ENCODE results near the gene CLEC6A. TPM values are rescaled to one million over a fixed set of nuclear protein-coding genes. Genes with fewer than 3 reads are reported as not detected.
"Not testable (repeated sequence)": the region's sequence is repeated elsewhere in the genome, so short reads cannot be mapped to it uniquely, and the experiment has no call there.

Gene CLEC6A
- polyA plus RNA-seq, 6 donors from 2014 or later = not detected

- Mint-ChIP-seq H3K4me3 (no peak overlapping the region), H3K27ac (no peak overlapping the region), H3K36me3 (no peaks in the 10 kb centered on the region), H3K27me3 (peaks cover 25 to 27% (median 26%) of the 10 kb centered on the region in 3 donors), H3K9me3 (peaks cover 0 to 17% (median 5%) of the 10 kb centered on the region in 7 donors), H3K4me1 (no peaks in the 10 kb centered on the region)
- DNase-seq (no peak), ATAC-seq (ENCODE audit: low read depth in 2 of 2) (no peak)
Measured at GRCh38 chr12:8465301-8465996, 9.7 kb downstream of the CLEC6A start.

- H3K27ac Mint-ChIP-seq = no peak overlapping the region
- DNase-seq (no peak), ATAC-seq (ENCODE audit: low read depth in 2 of 2) (no peak)
- peaks cover 0 to 17% (median 5%) of the 10 kb centered on the region in 7 donors for H3K9me3 Mint-ChIP-seq
- no peaks in the 10 kb centered on the region for H3K4me1 Mint-ChIP-seq
- no peaks in the 10 kb centered on the region for H3K36me3 Mint-ChIP-seq
- H3K27me3 Mint-ChIP-seq = peaks cover 19 to 31% (median 26%) of the 10 kb centered on the region in 3 donors
- H3K4me3 Mint-ChIP-seq = no peak overlapping the region
Measured at GRCh38 chr12:8466241-8466640, 10.5 kb downstream of the CLEC6A start.

- no peaks in the 10 kb centered on the region for H3K4me1 Mint-ChIP-seq
- ATAC-seq (ENCODE audit: low read depth in 2 of 2) = no peak
- DNase-seq = no peak
- no peak overlapping the region for H3K27ac Mint-ChIP-seq
- H3K36me3 Mint-ChIP-seq = no peaks in the 10 kb centered on the region
- peaks cover 0 to 26% (median 5%) of the 10 kb centered on the region in 7 donors for H3K9me3 Mint-ChIP-seq
- peaks cover 32 to 59% (median 35%) of the 10 kb centered on the region in 3 donors for H3K27me3 Mint-ChIP-seq
- H3K4me3 Mint-ChIP-seq = no peak overlapping the region
Measured at GRCh38 chr12:8471090-8471489, 15.3 kb downstream of the CLEC6A start.

DNA sequence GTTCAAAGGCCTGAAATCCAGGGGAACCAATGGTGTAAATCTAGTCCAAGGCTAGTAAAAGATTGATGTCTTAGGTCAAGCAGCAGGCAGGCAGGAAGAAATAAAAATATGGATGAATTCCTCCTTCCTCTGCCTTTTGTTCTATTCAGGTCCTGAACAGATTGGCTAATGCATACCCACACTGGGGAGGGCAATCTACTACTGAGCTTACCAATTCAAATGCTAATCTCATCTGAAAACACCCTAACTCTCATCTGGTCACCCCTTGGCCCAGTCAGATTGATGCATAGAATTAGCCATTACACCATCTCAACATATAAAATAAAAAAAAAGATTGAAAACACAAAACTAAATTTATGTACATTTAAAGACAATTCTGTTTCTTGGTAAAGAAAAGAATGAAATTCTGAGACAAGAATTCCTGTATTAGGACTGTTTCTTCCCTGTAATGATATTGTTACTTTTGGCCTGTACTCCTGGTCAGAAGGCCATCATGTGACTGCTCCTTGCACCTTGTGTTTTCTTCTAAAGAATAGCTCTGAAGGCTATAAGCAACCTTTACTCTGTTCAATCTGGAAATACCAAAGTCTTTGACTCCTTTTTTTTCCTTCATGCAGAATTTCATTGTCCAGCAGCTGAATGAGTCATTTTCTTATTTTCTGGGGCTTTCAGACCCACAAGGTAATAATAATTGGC is 19.9 kb downstream of the CLEC6A start:
- no peaks in the 10 kb centered on the region for H3K4me1 Mint-ChIP-seq
- ATAC-seq (ENCODE audit: low read depth in 2 of 2) (no peak), DNase-seq (no peak)
- H3K9me3 Mint-ChIP-seq = peaks cover 0 to 14% (median 1%) of the 10 kb centered on the region in 7 donors
- no peak overlapping the region for H3K4me3 Mint-ChIP-seq
- H3K27me3 Mint-ChIP-seq = peaks cover 21 to 42% (median 26%) of the 10 kb centered on the region in 3 donors
- no peak overlapping the region for H3K27ac Mint-ChIP-seq
- H3K36me3 Mint-ChIP-seq = no peaks in the 10 kb centered on the region

- H3K27me3 Mint-ChIP-seq = peaks cover 29 to 42% (median 40%) of the 10 kb centered on the region in 3 donors
- no peak overlapping the region for H3K4me3 Mint-ChIP-seq
- no peaks in the 10 kb centered on the region for H3K36me3 Mint-ChIP-seq
- peaks cover 3 to 9% (median 4%) of the 10 kb centered on the region in 7 donors for H3K9me3 Mint-ChIP-seq
- no peak overlapping the region for H3K27ac Mint-ChIP-seq
- no peak for ATAC-seq (ENCODE audit: low read depth in 2 of 2)
- H3K4me1 Mint-ChIP-seq = no peaks in the 10 kb centered on the region
- no peak for DNase-seq
Measured at GRCh38 chr12:8482571-8483061, 26.9 kb downstream of the CLEC6A start.

DNA sequence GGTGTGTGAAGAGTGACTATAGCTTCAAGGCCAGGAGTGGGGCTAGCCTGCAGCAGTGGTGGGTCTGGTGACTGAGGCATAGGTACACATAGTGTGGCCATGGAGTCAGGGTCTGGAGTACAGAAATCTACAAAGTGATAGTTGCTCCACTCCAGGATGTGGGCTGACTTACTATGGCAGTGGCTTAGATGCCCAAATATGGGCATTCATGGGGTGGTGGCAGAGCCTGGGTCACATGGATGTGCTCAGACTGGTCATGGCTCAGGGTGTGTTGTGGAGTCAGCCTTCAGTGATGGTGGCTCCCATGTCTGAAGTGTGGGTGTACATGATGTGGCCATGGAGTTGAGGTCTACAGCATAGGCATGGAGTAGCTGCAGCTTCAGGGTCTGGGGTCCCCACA is 27.3 kb downstream of the CLEC6A start:
- DNase-seq (no peak), ATAC-seq (ENCODE audit: low read depth in 2 of 2) (no peak)
- Mint-ChIP-seq H3K36me3 (no peaks in the 10 kb centered on the region), H3K9me3 (peaks cover 3 to 9% (median 5%) of the 10 kb centered on the region in 7 donors), H3K27me3 (peaks cover 28 to 44% (median 36%) of the 10 kb centered on the region in 3 donors), H3K27ac (no peak overlapping the region), H3K4me3 (peak overlapping the region in 1 of 8 donors; percentile 34), H3K4me1 (no peaks in the 10 kb centered on the region)

DNA sequence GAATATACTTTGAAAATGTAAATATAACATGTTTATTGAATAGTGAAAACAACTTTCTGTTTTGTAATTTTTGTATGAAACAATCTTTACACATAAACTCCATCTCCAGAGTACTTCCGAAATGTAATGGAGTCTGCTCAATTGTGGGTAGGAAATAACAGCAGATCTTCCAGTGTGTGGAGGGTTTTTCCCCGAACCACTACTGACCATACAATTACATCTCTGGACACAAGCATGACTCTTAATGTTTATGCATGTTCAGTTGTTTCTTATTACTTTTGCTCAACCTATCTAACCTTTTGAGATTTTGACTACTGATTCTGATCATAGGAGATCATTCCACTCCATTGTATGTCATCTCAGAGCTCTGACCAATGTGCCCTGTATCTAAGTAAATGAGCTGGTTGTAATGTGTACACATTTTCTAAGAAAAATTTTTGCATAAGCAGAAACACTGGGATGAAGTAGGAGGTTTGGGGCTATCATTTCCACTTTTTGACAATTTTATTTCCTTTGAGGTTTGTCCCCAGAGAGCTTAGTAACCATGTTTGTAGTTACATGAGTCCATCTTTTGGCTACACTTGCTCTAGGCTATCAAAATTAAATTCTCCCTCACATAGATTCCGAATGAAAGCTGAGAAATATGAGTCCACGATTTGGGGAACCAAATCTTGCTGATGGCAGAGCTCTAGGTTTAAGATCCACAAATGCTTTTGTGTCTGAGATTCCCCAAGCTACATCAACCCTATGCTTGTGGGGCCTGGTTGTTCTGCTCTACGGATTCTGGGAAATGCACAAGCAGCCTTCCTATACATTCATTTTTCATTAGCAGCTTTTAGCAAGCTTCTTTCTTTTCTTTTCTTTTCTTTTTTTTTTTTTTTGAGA is 36.1 kb downstream of the CLEC6A start:
- ATAC-seq (ENCODE audit: low read depth in 2 of 2) = no peak
- Mint-ChIP-seq H3K27me3 (peaks cover 19 to 40% (median 32%) of the 10 kb centered on the region in 3 donors), H3K4me1 (peaks cover 0 to 4% (median 0%) of the 10 kb centered on the region in 3 donors), H3K4me3 (no peak overlapping the region), H3K9me3 (peaks cover 0 to 15% (median 5%) of the 10 kb centered on the region in 7 donors), H3K27ac (no peak overlapping the region), H3K36me3 (no peaks in the 10 kb centered on the region)
- no peak for DNase-seq

- no peak overlapping the region for H3K27ac Mint-ChIP-seq
- peak; percentile 48 to 66 for ATAC-seq (ENCODE audit: low read depth in 2 of 2)
- DNase-seq = no peak
- H3K27me3 Mint-ChIP-seq = peaks cover 19 to 45% (median 36%) of the 10 kb centered on the region in 3 donors
- H3K36me3 Mint-ChIP-seq = no peaks in the 10 kb centered on the region
- H3K9me3 Mint-ChIP-seq = peaks cover 0 to 7% (median 2%) of the 10 kb centered on the region in 7 donors
- no peak overlapping the region for H3K4me3 Mint-ChIP-seq
- H3K4me1 Mint-ChIP-seq = peaks cover 0 to 4% (median 0%) of the 10 kb centered on the region in 3 donors
Measured at GRCh38 chr12:8493084-8493483, 37.3 kb downstream of the CLEC6A start.

DNA sequence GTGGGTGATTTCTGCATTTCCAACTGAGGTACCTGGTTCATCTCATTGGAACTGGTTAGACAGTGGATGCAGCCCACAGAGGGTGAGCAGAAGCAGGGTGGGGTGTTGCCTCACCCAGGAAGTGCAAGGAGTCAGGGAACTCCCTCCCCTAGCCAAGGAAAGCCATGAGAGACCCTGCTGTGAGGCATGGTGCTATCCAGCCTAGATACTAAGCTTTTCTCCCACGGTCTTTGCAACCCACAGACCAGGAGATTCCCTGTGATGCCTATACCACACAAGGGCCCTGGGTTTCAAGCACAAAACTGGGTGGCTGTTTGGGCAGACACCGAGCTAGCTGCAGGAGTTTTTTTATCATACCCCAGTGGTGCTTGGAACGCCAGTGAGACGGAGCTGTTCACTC is 39.9 kb downstream of the CLEC6A start:
- H3K27ac Mint-ChIP-seq = peak overlapping the region in 1 of 6 donors; percentile 69
- H3K9me3 Mint-ChIP-seq; H3K4me3 Mint-ChIP-seq; H3K4me1 Mint-ChIP-seq; H3K36me3 Mint-ChIP-seq; DNase-seq; ATAC-seq (ENCODE audit: low read depth in 2 of 2): not testable (repeated sequence)
- H3K27me3 Mint-ChIP-seq = peaks cover 23 to 43% (median 31%) of the 10 kb centered on the region in 3 donors

GRCh38 chr12:8496074-8496473 is 40.3 kb downstream of the CLEC6A start:
- H3K27ac Mint-ChIP-seq; H3K9me3 Mint-ChIP-seq; H3K36me3 Mint-ChIP-seq; H3K4me1 Mint-ChIP-seq; H3K4me3 Mint-ChIP-seq; DNase-seq; ATAC-seq (ENCODE audit: low read depth in 2 of 2): not testable (repeated sequence)
- peaks cover 23 to 43% (median 30%) of the 10 kb centered on the region in 3 donors for H3K27me3 Mint-ChIP-seq

DNA sequence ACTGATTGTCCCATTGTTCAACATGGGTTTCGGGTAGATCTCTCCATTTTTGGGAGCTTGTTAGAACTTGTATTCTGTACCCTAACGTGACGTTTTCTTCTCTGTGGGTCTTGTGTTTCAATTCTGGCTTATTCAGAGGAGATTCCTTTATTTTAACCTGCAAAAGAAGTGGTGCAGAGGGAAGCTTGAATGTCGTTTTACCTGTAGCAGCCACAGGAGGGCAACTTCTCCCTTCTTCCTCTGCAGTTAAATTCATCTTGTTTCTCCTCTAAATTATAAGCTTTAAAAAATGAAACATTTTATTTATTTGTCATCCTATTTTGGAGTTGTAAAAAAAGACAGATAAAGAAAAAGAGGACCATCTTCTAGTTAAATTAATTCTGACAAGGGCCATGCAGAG is 43.9 kb downstream of the CLEC6A start:
- H3K9me3 Mint-ChIP-seq = no peaks in the 10 kb centered on the region
- DNase-seq (no peak), ATAC-seq (ENCODE audit: low read depth in 2 of 2) (no peak)
- peaks cover 0 to 3% (median 3%) of the 10 kb centered on the region in 3 donors for H3K4me1 Mint-ChIP-seq
- H3K4me3 Mint-ChIP-seq = no peak overlapping the region
- H3K36me3 Mint-ChIP-seq = no peaks in the 10 kb centered on the region
- peaks cover 20 to 36% (median 23%) of the 10 kb centered on the region in 3 donors for H3K27me3 Mint-ChIP-seq
- no peak overlapping the region for H3K27ac Mint-ChIP-seq

- Mint-ChIP-seq H3K36me3 (no peaks in the 10 kb centered on the region), H3K4me1 (peaks cover 0 to 3% (median 3%) of the 10 kb centered on the region in 3 donors), H3K27me3 (peaks cover 13 to 22% (median 15%) of the 10 kb centered on the region in 3 donors), H3K27ac (peak overlapping the region in 1 of 6 donors; percentile 65), H3K4me3 (no peak overlapping the region), H3K9me3 (peaks cover 0 to 2% (median 0%) of the 10 kb centered on the region in 7 donors)
- DNase-seq (no peak), ATAC-seq (ENCODE audit: low read depth in 2 of 2) (peak; percentile 38 to 50)
Measured at GRCh38 chr12:8501720-8502119, 46.0 kb downstream of the CLEC6A start.

- Mint-ChIP-seq H3K4me3 (no peak overlapping the region), H3K27me3 (peaks cover 6 to 30% (median 23%) of the 10 kb centered on the region in 3 donors), H3K9me3 (peaks cover 0 to 2% (median 0%) of the 10 kb centered on the region in 7 donors), H3K27ac (no peak overlapping the region), H3K36me3 (no peaks in the 10 kb centered on the region), H3K4me1 (peaks cover 3 to 11% (median 9%) of the 10 kb centered on the region in 3 donors)
- ATAC-seq (ENCODE audit: low read depth in 2 of 2) (no peak), DNase-seq (no peak)
Measured at GRCh38 chr12:8504351-8504750, 48.6 kb downstream of the CLEC6A start.
